Spinal cord (tissue), 10 donors: ENCODE measurements around the gene CECR2. TPM values are rescaled to one million over a fixed set of nuclear protein-coding genes. Genes with fewer than 3 reads are reported as not detected.

Experiments
- DNase-seq, 6 donors: peaks; one replicate each; pipeline versions ENCODE4 v3.0.0 to v3.0.0-alpha.2; 2013 to 2015; ENCODE audit warnings: low spot score in 6 of 6, low read depth in 4 of 6
- H3K27ac ChIP-seq: one replicate; pipeline ENCODE4 v1.5.1; 2013; ENCODE audit warnings: low read depth, low read length, control low read depth
- H3K27me3 ChIP-seq: one replicate; pipeline ENCODE4 v1.6.1; 2013; ENCODE audit warnings: low read length; ENCODE audit not compliant: control insufficient read depth, insufficient read depth
- H3K36me3 ChIP-seq: one replicate; pipeline ENCODE4 v1.6.1; 2013; ENCODE audit warnings: low read length; ENCODE audit not compliant: control insufficient read depth, insufficient read depth
- H3K4me1 ChIP-seq: one replicate; pipeline ENCODE4 v1.6.1; 2013; ENCODE audit warnings: low read length; ENCODE audit not compliant: control insufficient read depth, insufficient read depth
- H3K4me3 ChIP-seq: one replicate; pipeline ENCODE4 v1.5.1; 2013; ENCODE audit warnings: low read depth, low read length, control low read depth
- H3K9me3 ChIP-seq: one replicate; pipeline ENCODE4 v1.6.1; 2013; ENCODE audit warnings: low read length; ENCODE audit not compliant: control insufficient read depth, insufficient read depth
- WGBS: methylation state at CpG from one replicate; pipeline ENCODE4 v1.1.5; 2013; ENCODE audit warnings: missing lambda C conversion rate; ENCODE audit not compliant: insufficient coverage; 5-methylcytosine and 5-hydroxymethylcytosine counted together
- polyA plus RNA-seq, 2 donors: library from polyadenylated mRNA; unstranded; fragments of 120-200 nt; gene quantifications; one replicate each; pipeline ENCODE4 v1.2.1, GENCODE V29; 2013; ENCODE audit not compliant: insufficient read length in 2 of 2
- total RNA-seq, 2 donors: library from RNA; depleted of rRNA in 1 of 2; stranded (reverse); fragments of 120-200 nt in 1 of 2; fragments of >200 nt in 1 of 2; gene quantifications; one replicate each; pipeline versions ENCODE4 v1.2.3 to v1.2.4, GENCODE V29; 2013 to 2014
- donor health status: healthy.

The CECR2 gene
- total and polyA plus RNA-seq, 4 donors: 5.1 to 17.0 (median 10.8) TPM

GRCh38 chr22:17484608-17485007, 115.3 kb downstream of the CECR2 start:
- H3K4me3 ChIP-seq: no peak overlapping the region
- DNase-seq: no peak
- no peaks in the 10 kb centered on the region for H3K4me1 ChIP-seq
- no peak overlapping the region for H3K27ac ChIP-seq
- H3K27me3 ChIP-seq: no peaks in the 10 kb centered on the region
- H3K9me3 ChIP-seq: no peaks in the 10 kb centered on the region
- 89% methylated on average over 8 of the region's 12 CpGs for WGBS
- peaks cover 2% of the 10 kb centered on the region for H3K36me3 ChIP-seq

- WGBS: 68% methylated on average over 8 of the region's 10 CpGs
- no peak overlapping the region for H3K4me3 ChIP-seq
- H3K27ac ChIP-seq: no peak overlapping the region
- peak in 1 of 6 donors; percentile 29 for DNase-seq
- H3K4me1 ChIP-seq: no peaks in the 10 kb centered on the region
- H3K9me3 ChIP-seq: no peaks in the 10 kb centered on the region
- H3K36me3 ChIP-seq: peaks cover 2% of the 10 kb centered on the region
- H3K27me3 ChIP-seq: no peaks in the 10 kb centered on the region
Measured at GRCh38 chr22:17486313-17486712, 117.1 kb downstream of the CECR2 start.

GRCh38 chr22:17486719-17487118, 117.5 kb downstream of the CECR2 start:
- H3K36me3 ChIP-seq: peaks cover 2% of the 10 kb centered on the region
- no peaks in the 10 kb centered on the region for H3K9me3 ChIP-seq
- 100% methylated on average over 2 of the region's 10 CpGs for WGBS
- no peak overlapping the region for H3K27ac ChIP-seq
- no peak for DNase-seq
- H3K27me3 ChIP-seq: no peaks in the 10 kb centered on the region
- no peaks in the 10 kb centered on the region for H3K4me1 ChIP-seq
- H3K4me3 ChIP-seq: no peak overlapping the region

GRCh38 chr22:17489101-17489500, 119.8 kb downstream of the CECR2 start:
- no peaks in the 10 kb centered on the region for H3K9me3 ChIP-seq
- H3K36me3 ChIP-seq: no peaks in the 10 kb centered on the region
- H3K27me3 ChIP-seq: no peaks in the 10 kb centered on the region
- DNase-seq: no peak
- H3K4me1 ChIP-seq: peaks cover 6% of the 10 kb centered on the region
- no peak overlapping the region for H3K27ac ChIP-seq
- 67% methylated on average over 1 of the region's 6 CpGs for WGBS
- no peak overlapping the region for H3K4me3 ChIP-seq

GRCh38 chr22:17491090-17491640, 121.9 kb downstream of the CECR2 start:
- Histone ChIP-seq H3K4me3 (no peak overlapping the region), H3K27me3 (no peaks in the 10 kb centered on the region), H3K4me1 (peaks cover 13% of the 10 kb centered on the region), H3K36me3 (no peaks in the 10 kb centered on the region), H3K9me3 (no peaks in the 10 kb centered on the region), H3K27ac (no peak overlapping the region)
- WGBS: 58% methylated on average over 3 of the region's 9 CpGs
- DNase-seq: no peak

GRCh38 chr22:17492247-17492646, 123.0 kb downstream of the CECR2 start:
- Histone ChIP-seq H3K27me3 (no peaks in the 10 kb centered on the region), H3K9me3 (no peaks in the 10 kb centered on the region), H3K36me3 (no peaks in the 10 kb centered on the region), H3K4me3 (no peak overlapping the region), H3K27ac (peak overlapping the region; percentile 30), H3K4me1 (peaks cover 13% of the 10 kb centered on the region)
- peak in 2 of 6 donors; percentile 28 to 42 for DNase-seq
- WGBS: 0% methylated on average over 1 of the region's 3 CpGs

- H3K27ac ChIP-seq: no peak overlapping the region
- 80% methylated on average over 2 of the region's 3 CpGs for WGBS
Measured at GRCh38 chr22:17493419-17493981, 124.2 kb downstream of the CECR2 start.

GRCh38 chr22:17496841-17497240, 127.6 kb downstream of the CECR2 start:
- Histone ChIP-seq H3K4me1 (peaks cover 13% of the 10 kb centered on the region), H3K9me3 (no peaks in the 10 kb centered on the region), H3K27me3 (no peaks in the 10 kb centered on the region), H3K36me3 (peaks cover 7% of the 10 kb centered on the region), H3K27ac (no peak overlapping the region), H3K4me3 (no peak overlapping the region)
- no peak for DNase-seq
- WGBS: 100% methylated on average over 1 of the region's 5 CpGs

More at GRCh38 chr22:17493419-17493981, 124.2 kb downstream of the CECR2 start:
- no peaks in the 10 kb centered on the region for H3K9me3 ChIP-seq
- peaks cover 13% of the 10 kb centered on the region for H3K4me1 ChIP-seq
- H3K27me3 ChIP-seq: no peaks in the 10 kb centered on the region
- no peak overlapping the region for H3K4me3 ChIP-seq
- peaks cover 4% of the 10 kb centered on the region for H3K36me3 ChIP-seq
- DNase-seq: no peak

GRCh38 chr22:17501679-17502285, 132.5 kb downstream of the CECR2 start:
- Histone ChIP-seq H3K27me3 (no peaks in the 10 kb centered on the region), H3K36me3 (peaks cover 29% of the 10 kb centered on the region), H3K4me3 (no peak overlapping the region), H3K4me1 (no peaks in the 10 kb centered on the region), H3K9me3 (no peaks in the 10 kb centered on the region), H3K27ac (no peak overlapping the region)
- WGBS: no CpG with 5 or more reads among the region's 12 CpGs
- DNase-seq: peak in 5 of 6 donors; percentile 59 to 96 (median 73)

- Histone ChIP-seq H3K27ac (no peak overlapping the region), H3K9me3 (no peaks in the 10 kb centered on the region), H3K4me3 (no peak overlapping the region), H3K36me3 (peaks cover 33% of the 10 kb centered on the region), H3K27me3 (no peaks in the 10 kb centered on the region), H3K4me1 (no peaks in the 10 kb centered on the region)
- WGBS: 100% methylated on average over 1 of the region's 3 CpGs
- DNase-seq: no peak
Measured at GRCh38 chr22:17508110-17508509, 138.8 kb downstream of the CECR2 start.
